ENCODE results near the gene TUBGCP2.

DNA sequence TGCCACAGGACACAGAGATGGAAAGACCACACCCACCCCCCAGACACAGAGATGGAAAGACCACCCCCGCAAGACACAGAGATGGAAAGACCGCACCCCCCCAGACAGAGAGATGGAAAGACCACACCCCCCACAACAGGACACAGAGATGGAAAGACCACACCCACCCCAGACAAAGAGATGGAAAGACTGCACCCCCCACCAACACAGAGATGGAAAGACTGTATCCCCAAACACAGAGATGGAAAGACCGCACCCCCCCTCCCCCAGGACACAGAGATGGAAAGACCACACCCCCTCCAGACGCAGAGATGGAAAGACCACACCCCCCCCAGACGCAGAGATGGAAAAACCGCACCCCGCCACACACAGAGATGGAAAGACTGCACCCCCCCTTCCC lies 8.1 kb upstream of the TUBGCP2 start:
- TF ChIP-seq, protein P1, sequence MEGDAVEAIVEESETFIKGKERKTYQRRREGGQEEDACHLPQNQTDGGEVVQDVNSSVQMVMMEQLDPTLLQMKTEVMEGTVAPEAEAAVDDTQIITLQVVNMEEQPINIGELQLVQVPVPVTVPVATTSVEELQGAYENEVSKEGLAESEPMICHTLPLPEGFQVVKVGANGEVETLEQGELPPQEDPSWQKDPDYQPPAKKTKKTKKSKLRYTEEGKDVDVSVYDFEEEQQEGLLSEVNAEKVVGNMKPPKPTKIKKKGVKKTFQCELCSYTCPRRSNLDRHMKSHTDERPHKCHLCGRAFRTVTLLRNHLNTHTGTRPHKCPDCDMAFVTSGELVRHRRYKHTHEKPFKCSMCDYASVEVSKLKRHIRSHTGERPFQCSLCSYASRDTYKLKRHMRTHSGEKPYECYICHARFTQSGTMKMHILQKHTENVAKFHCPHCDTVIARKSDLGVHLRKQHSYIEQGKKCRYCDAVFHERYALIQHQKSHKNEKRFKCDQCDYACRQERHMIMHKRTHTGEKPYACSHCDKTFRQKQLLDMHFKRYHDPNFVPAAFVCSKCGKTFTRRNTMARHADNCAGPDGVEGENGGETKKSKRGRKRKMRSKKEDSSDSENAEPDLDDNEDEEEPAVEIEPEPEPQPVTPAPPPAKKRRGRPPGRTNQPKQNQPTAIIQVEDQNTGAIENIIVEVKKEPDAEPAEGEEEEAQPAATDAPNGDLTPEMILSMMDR (IDR thresholded peaks at IDR 0.05; ENCODE audit: insufficient read depth, low read length, poor library complexity, severe bottlenecking) = no peak
- no peak for TF ChIP-seq EZH2phosphoT487 (conservative IDR thresholded peaks at IDR 0.05; ENCODE audit: low read length)

All from SU-DHL-6 (cell line).